Kidney epithelial cell (primary cell): ENCODE results near the gene DUOXA1. TPM values are rescaled to one million over a fixed set of nuclear protein-coding genes. Genes with fewer than 3 reads are reported as not detected.
A peak's percentile ranks its signal among the peaks of the same experiment; 100 is the strongest.

Source experiments
- DNase-seq: peaks from one replicate; pipeline ENCODE4 v3.0.0-alpha.2; 2010; ENCODE audit warnings: low read depth
- H3K27me3 ChIP-seq: 2 replicates; pipeline ENCODE4 v1.6.0; 2011; ENCODE audit warnings: low read length; ENCODE audit not compliant: control insufficient read depth, insufficient read depth
- H3K36me3 ChIP-seq: 2 replicates; pipeline ENCODE4 v1.5.1; 2011; ENCODE audit warnings: low read length; ENCODE audit not compliant: control insufficient read depth, insufficient read depth
- H3K4me3 ChIP-seq: 2 replicates; pipeline ENCODE4 v1.5.1; 2011; ENCODE audit warnings: low read depth, mild to moderate bottlenecking, control low read depth, low read length
- total RNA-seq: library from RNA; depleted of rRNA; stranded (reverse); fragments of >200 nt; gene quantifications from 2 replicates; pipeline ENCODE4 v1.2.3, GENCODE V29; 2015
- TF ChIP-seq, protein P1 (sequence below): IDR thresholded peaks from 2 replicates; pipeline ENCODE4 v1.5.1; 2011; ENCODE audit warnings: mild to moderate bottlenecking, moderate library complexity, low read length, control low read depth, inconsistent platforms; ENCODE audit not compliant: insufficient read depth, poor library complexity, severe bottlenecking

The DUOXA1 gene
- total RNA-seq, 1 donor from 2014 or later: not detected

DNA sequence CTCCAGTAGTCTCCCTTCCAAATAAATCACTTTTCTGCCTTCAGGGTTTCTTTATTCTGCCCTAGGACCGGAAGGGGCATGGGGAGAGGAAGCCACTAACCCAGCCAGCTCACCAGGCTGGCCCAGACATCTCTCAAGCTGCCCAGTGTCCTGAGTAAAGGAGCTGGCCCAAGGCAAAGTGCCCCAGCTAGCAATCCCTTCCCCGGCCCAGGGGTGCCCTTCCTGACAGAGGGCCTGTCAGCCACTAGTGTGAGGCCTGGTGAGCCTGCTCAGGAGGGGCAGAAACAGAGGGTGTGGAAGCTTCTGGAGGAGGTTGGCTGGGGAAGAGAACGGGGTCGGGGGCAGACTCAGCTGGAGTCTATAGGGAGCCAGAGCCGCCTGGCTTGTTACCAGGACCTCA lies 35.9 kb upstream of the DUOXA1 start:
- TF ChIP-seq, protein P1, sequence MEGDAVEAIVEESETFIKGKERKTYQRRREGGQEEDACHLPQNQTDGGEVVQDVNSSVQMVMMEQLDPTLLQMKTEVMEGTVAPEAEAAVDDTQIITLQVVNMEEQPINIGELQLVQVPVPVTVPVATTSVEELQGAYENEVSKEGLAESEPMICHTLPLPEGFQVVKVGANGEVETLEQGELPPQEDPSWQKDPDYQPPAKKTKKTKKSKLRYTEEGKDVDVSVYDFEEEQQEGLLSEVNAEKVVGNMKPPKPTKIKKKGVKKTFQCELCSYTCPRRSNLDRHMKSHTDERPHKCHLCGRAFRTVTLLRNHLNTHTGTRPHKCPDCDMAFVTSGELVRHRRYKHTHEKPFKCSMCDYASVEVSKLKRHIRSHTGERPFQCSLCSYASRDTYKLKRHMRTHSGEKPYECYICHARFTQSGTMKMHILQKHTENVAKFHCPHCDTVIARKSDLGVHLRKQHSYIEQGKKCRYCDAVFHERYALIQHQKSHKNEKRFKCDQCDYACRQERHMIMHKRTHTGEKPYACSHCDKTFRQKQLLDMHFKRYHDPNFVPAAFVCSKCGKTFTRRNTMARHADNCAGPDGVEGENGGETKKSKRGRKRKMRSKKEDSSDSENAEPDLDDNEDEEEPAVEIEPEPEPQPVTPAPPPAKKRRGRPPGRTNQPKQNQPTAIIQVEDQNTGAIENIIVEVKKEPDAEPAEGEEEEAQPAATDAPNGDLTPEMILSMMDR: no peak
- Histone ChIP-seq H3K36me3 (no peaks in the 10 kb centered on the region), H3K27me3 (no peaks in the 10 kb centered on the region), H3K4me3 (no peak overlapping the region)
- DNase-seq: no peak

DNA sequence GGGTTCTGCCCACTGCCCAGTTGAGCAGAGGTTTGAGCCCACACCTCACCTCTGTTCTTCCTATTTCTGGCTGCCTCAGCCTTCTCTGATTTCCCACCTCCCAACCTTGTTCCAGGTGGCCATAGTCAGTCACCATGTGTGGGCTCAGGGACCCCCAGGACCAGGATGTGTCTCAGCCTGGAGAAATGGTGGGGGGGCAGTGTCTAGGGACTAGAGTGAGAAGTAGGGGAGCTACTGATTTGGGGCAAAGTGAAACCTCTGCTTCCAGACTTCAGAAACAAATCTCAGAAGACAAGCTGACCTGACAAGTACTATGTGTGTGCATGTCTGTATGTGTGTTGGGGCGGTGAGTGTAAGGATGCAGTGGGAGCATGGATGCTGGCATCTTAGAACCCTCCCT lies 35.2 kb upstream of the DUOXA1 start:
- Histone ChIP-seq H3K36me3 (no peaks in the 10 kb centered on the region), H3K27me3 (no peaks in the 10 kb centered on the region), H3K4me3 (no peak overlapping the region)
- no peak for DNase-seq
- TF ChIP-seq, protein P1: no peak

DNA sequence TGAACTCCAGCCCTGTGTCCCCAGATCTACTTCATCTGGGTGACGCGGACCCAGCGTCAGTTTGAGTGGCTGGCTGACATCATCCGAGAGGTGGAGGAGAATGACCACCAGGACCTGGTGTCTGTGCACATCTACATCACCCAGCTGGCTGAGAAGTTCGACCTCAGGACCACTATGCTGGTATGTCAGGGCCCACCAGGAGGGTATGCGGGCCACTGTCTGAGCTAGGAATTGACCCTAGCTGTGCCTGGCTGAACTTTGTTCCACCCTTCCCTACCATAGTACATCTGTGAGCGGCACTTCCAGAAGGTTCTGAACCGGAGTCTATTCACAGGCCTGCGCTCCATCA lies 33.8 kb upstream of the DUOXA1 start:
- H3K36me3 ChIP-seq: no peaks in the 10 kb centered on the region
- H3K27me3 ChIP-seq: no peaks in the 10 kb centered on the region
- no peak for DNase-seq
- no peak overlapping the region for H3K4me3 ChIP-seq
- TF ChIP-seq, protein P1: no peak

DNA sequence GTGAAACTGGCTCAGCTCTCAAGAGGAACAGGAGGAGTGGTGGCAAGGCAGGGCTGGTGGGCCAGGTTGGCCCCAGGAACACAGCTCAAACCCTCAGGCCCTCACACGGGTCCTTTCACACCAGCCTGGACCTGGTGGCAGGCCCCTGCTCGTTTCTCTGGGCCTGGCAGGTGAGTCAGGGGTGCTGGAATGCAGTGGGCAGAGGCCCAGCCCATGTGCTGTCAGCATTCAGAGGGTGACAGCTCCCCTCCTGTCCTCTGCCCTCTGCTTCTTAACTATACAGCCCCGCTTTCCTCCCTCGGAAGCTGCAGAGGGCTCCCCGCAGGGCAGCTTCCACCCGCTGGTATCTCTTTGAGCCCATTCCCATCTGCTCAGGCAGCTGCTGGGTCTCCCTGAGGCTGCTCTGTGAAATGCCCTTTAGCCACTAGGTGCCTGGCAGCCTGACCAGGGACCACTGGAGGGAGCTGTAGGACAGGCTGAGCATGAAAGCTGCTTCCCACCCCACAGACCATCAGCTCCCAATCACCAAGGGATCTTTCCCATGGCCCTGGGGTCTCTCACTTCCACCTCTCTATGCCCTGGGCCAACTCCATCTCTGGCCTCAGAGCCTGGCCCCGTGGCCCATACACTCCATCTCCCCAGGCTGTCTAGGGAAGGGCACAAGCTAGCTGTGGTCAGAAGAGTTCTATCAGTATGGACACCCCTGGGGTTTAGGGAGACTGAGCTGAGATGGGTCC lies 33.3 kb upstream of the DUOXA1 start:
- peak; percentile 37 for DNase-seq
- no peaks in the 10 kb centered on the region for H3K27me3 ChIP-seq
- TF ChIP-seq, protein P1: peak; percentile 97
- no peaks in the 10 kb centered on the region for H3K36me3 ChIP-seq
- no peak overlapping the region for H3K4me3 ChIP-seq

DNA sequence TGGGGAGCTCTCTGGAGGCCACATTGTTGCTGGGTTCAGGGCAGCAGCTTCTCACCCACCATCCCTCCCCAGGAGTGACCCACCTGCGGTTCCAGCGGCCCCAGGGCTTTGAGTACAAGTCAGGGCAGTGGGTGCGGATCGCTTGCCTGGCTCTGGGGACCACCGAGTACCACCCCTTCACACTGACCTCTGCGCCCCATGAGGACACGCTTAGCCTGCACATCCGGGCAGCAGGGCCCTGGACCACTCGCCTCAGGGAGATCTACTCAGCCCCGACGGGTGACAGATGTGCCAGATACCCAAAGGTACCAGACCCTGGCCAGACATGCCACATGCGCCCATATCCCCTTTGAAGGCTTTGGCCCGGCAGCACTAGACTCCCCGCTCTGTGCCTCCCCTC lies 32.0 kb upstream of the DUOXA1 start:
- H3K27me3 ChIP-seq: no peaks in the 10 kb centered on the region
- no peak overlapping the region for H3K4me3 ChIP-seq
- no peaks in the 10 kb centered on the region for H3K36me3 ChIP-seq
- no peak for DNase-seq
- TF ChIP-seq, protein P1: no peak

DNA sequence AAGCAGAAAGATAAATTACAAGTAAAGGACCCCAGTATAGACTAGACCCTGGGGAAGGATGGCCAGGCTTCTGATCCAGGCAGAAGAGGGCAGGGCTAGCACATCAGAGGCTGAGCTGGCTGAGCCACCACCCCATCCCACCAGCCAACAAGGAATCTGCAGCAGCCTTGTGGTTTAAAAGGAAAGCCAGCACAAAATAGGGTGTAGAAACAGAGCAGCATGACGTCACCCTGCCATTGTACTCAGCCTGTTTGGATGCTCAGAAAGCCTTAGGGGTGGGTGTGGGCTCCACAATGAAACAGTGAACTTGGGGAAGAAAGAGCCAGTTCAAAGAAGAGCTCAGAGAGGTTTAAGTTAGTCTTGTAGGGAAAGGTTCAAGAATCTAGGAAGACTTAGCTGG lies 28.3 kb upstream of the DUOXA1 start:
- Histone ChIP-seq H3K4me3 (no peak overlapping the region), H3K27me3 (no peaks in the 10 kb centered on the region), H3K36me3 (no peaks in the 10 kb centered on the region)
- peak; percentile 31 for DNase-seq
- TF ChIP-seq, protein P1: no peak
